ENCODE data around the gene CARNS1. TPM values are rescaled to one million over a fixed set of nuclear protein-coding genes. Genes with fewer than 3 reads are reported as not detected.
A peak's percentile ranks its signal among the peaks of the same experiment; 100 is the strongest.

CARNS1 gene
- total and polyA plus RNA-seq, 12 donors, result 0.55 to 26.6 (median 17.4) TPM

DNA sequence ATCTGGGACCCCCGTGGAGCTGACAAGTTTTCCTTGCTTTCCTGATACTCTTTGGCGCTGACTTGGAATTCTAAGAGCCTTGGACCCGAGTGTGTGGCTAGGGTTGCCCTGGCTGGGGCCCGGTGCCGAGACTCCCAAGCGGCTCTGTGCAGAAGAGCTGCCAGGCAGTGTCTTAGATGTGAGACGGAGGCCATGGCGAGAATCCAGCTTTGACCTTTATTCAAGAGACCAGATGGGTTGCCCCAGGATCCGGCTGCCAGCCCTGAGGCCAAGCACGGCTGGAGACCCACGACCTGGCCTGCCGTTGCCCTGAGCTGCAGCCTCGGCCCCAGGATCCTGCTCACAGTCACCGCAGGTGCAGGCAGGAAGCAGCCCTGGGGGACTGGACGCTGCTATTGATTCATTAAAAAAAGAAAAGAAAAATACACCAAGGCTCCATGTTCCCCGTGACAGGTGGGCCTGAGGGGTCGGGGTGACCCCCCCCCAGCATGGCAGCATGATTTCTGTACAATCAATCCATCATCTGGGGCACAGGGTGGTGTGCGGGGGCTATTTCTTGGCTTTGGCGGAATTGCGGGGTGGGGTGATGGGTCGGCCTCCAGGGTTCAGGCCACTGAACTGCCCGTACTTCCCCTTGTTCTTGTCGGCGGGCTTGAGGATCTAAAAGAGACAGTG is 17.4 kb upstream of the CARNS1 start:
- Histone ChIP-seq H3K4me1 (peaks cover 0 to 59% (median 44%) of the 10 kb centered on the region in 9 donors), H3K27ac (peak overlapping the region in 1 of 10 donors; percentile 31), H3K4me3 (no peak overlapping the region), H3K36me3 (peaks cover 0 to 65% (median 26%) of the 10 kb centered on the region in 9 donors), H3K9me3 (no peaks in the 10 kb centered on the region), H3K27me3 (no peaks in the 10 kb centered on the region)
- TF ChIP-seq, protein P1, sequence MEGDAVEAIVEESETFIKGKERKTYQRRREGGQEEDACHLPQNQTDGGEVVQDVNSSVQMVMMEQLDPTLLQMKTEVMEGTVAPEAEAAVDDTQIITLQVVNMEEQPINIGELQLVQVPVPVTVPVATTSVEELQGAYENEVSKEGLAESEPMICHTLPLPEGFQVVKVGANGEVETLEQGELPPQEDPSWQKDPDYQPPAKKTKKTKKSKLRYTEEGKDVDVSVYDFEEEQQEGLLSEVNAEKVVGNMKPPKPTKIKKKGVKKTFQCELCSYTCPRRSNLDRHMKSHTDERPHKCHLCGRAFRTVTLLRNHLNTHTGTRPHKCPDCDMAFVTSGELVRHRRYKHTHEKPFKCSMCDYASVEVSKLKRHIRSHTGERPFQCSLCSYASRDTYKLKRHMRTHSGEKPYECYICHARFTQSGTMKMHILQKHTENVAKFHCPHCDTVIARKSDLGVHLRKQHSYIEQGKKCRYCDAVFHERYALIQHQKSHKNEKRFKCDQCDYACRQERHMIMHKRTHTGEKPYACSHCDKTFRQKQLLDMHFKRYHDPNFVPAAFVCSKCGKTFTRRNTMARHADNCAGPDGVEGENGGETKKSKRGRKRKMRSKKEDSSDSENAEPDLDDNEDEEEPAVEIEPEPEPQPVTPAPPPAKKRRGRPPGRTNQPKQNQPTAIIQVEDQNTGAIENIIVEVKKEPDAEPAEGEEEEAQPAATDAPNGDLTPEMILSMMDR (IDR thresholded peaks at IDR 0.05), result no peak
- WGBS, 2 donors, result 77 to 78% methylated on average over 24 of the region's 24 CpGs
- no peak for ATAC-seq
- intact Hi-C loops (cut with DNase I), result loop anchor here in 2 of 10 donors (2.0 to 10.0 kb wide), 2 partner anchors 107 to 109 kb away; partner anchors contain the start of genes CDK2AP2 (in 1 of the 2) and PITPNM1 (in 1 of the 2)
- DNase-seq, result no peak

DNA sequence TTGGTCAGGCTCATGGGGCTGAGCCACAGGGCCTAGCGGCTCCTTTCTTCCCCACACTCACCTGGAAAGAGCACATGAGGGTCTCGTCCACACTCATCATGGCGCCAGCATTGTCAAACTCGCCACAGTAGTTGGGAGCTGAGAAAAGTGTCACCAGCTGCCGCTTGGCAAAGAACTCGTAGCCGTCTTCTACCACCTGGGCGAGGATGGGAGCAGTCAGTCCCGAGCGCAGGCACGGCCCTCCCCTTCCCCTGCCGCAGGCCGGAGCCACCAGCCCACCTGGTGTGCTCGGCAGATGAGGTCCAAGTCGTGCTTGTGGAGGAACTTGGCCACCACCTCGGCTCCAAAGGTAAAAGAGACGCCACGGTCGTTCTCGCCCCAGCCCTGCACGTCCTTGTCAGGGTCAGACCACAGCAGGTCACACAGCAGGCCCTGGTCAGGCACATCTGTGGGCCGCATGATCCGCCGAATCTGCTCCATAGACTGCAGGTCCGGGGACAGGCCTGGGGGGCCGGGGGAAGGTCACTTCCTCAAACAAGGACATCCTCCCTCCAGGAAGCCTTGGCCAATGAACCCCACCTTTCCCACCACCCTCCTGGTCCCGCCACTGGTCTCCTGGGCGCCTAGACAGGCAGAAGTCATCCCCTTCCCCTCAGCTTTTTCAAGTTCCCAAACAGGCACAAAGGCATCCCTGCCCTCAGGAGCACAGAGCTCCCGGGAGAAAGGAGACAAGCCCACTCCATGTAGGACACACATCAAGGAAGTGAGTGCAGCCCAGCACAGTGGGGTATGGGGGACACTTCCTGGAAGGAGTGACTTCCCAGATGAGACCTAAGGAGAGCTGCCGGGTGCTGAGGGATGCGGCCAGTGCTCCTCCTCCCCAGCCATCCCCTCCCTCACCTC is 16.6 kb upstream of the CARNS1 start:
- no peak for DNase-seq
- ATAC-seq, result no peak
- TF ChIP-seq, protein P1 (IDR thresholded peaks at IDR 0.05), result no peak
- Histone ChIP-seq H3K9me3 (no peaks in the 10 kb centered on the region), H3K27ac (peak overlapping the region in 2 of 10 donors; percentile 26 to 31), H3K36me3 (peaks cover 0 to 58% (median 26%) of the 10 kb centered on the region in 9 donors), H3K4me1 (peaks cover 0 to 66% (median 52%) of the 10 kb centered on the region in 9 donors), H3K27me3 (no peaks in the 10 kb centered on the region), H3K4me3 (no peak overlapping the region)
- WGBS, 2 donors, result 85% methylated on average over 31 of the region's 31 CpGs
- intact Hi-C loops (cut with DNase I), result loop anchor here in 1 of 10 donors (10.0 kb wide), 1 partner anchor 106 kb away; the partner anchor contains the start of genes CDK2AP2 and PITPNM1

GRCh38 chr11:67400251-67400941 is 15.1 kb upstream of the CARNS1 start:
- no peaks in the 10 kb centered on the region for H3K27me3 ChIP-seq
- WGBS, 2 donors, result 35 to 37% methylated on average over 23 of the region's 23 CpGs
- TF ChIP-seq, protein P1 (IDR thresholded peaks at IDR 0.05), result no peak
- H3K4me1 ChIP-seq, result peaks cover 0 to 80% (median 54%) of the 10 kb centered on the region in 9 donors
- ATAC-seq (peak in 5 of 8 donors; percentile 4 to 36 (median 6)), DNase-seq (no peak)
- H3K9me3 ChIP-seq, result no peaks in the 10 kb centered on the region
- H3K4me3 ChIP-seq, result peak overlapping the region; percentile 68 to 99 (median 96)
- H3K36me3 ChIP-seq, result peaks cover 0 to 53% (median 26%) of the 10 kb centered on the region in 9 donors
- intact Hi-C loops (cut with DNase I), result loop anchor here in 8 of 10 donors (2.0 to 5.0 kb wide), 4 partner anchors 67 to 107 kb away; partner anchors contain the start of genes TMEM134 (in 6 of the 8), CDK2AP2 (in 4 of the 8), PITPNM1 (in 4 of the 8) and AIP (in 1 of the 8)
- H3K27ac ChIP-seq, result peak overlapping the region in 9 of 10 donors; percentile 94 to 99 (median 97)
